NT2/D1 (cell line): ENCODE data around the gene DCP2.

Source experiments
- DNase-seq: peaks from one replicate; pipeline ENCODE4 v3.0.0-alpha.2; 2011; ENCODE audit warnings: low read depth, low spot score
- H3K27me3 ChIP-seq: 2 replicates; pipeline ENCODE4 v1.6.0; 2011; ENCODE audit warnings: mild to moderate bottlenecking; ENCODE audit not compliant: insufficient read length, insufficient read depth
- H3K36me3 ChIP-seq: 2 replicates; pipeline ENCODE4 v1.6.1; 2011; ENCODE audit warnings: mild to moderate bottlenecking, low read length, mixed read lengths; ENCODE audit not compliant: insufficient read depth, insufficient read length
- H3K4me1 ChIP-seq: 2 replicates; pipeline ENCODE4 v1.5.1; 2011; ENCODE audit not compliant: insufficient read depth, insufficient read length
- H3K4me3 ChIP-seq: 2 replicates; pipeline ENCODE4 v1.5.1; 2011; ENCODE audit warnings: low read depth; ENCODE audit not compliant: insufficient read length
- H3K9ac ChIP-seq: 2 replicates; pipeline ENCODE4 v1.6.0; 2011; ENCODE audit warnings: low read depth; ENCODE audit not compliant: insufficient read length
- H3K9me3 ChIP-seq: 2 replicates; pipeline ENCODE4 v1.5.1; 2011; ENCODE audit warnings: mild to moderate bottlenecking, low read length; ENCODE audit not compliant: insufficient read depth
- SUZ12 ChIP-seq: IDR thresholded peaks from 2 replicates; pipeline ENCODE4 v1.6.1; 2011; ENCODE audit not compliant: insufficient read length, insufficient read depth; ENCODE audit errors: extremely low read depth
- YY1 ChIP-seq: IDR thresholded peaks from 2 replicates; pipeline ENCODE4 v1.6.1; 2011; ENCODE audit not compliant: insufficient read length, insufficient read depth
- ZNF274 ChIP-seq: IDR thresholded peaks from 2 replicates; pipeline ENCODE4 v1.6.1; 2011; ENCODE audit warnings: mild to moderate bottlenecking, low read depth, low read length

The DCP2 gene

GRCh38 chr5:113062869-113063508 is 86.4 kb downstream of the DCP2 start:
- no peak for DNase-seq
- Histone ChIP-seq H3K9ac (no peak overlapping the region), H3K27me3 (no peaks in the 10 kb centered on the region), H3K4me3 (no peak overlapping the region), H3K4me1 (peaks cover 4% of the 10 kb centered on the region), H3K36me3 (peaks cover 35% of the 10 kb centered on the region), H3K9me3 (no peaks in the 10 kb centered on the region)
- TF ChIP-seq YY1 (no peak), ZNF274 (no peak), SUZ12 (no peak)

GRCh38 chr5:113063927-113064326 is 87.3 kb downstream of the DCP2 start:
- H3K4me1 ChIP-seq, result peaks cover 4% of the 10 kb centered on the region
- no peaks in the 10 kb centered on the region for H3K9me3 ChIP-seq
- H3K27me3 ChIP-seq, result no peaks in the 10 kb centered on the region
- H3K9ac ChIP-seq, result no peak overlapping the region
- H3K4me3 ChIP-seq, result no peak overlapping the region
- no peak for DNase-seq
- no peak for TF ChIP-seq ZNF274
- TF ChIP-seq SUZ12, result no peak
- no peak for TF ChIP-seq YY1
- H3K36me3 ChIP-seq, result peaks cover 36% of the 10 kb centered on the region

DNA sequence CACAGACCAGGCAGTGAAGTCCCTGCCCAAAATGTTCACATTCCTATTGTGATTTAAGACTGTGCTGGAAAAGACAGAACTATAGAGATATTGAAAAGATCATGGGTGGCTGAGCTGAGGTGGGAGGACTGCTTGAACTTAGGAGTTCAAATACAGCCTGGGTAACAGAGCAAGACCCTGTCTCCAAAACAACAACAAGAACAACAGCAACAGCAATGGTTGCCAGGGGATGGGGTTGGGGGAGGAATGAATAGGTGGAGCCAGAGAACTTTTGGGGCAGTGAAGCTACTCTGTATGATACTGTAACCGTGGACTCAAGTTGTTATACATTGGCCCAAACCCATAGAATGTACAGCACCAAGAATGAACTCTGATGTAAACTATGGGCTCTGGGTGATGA is 88.2 kb downstream of the DCP2 start:
- DNase-seq, result no peak
- Histone ChIP-seq H3K4me3 (no peak overlapping the region), H3K9me3 (no peaks in the 10 kb centered on the region), H3K36me3 (peaks cover 36% of the 10 kb centered on the region), H3K4me1 (no peaks in the 10 kb centered on the region), H3K27me3 (no peaks in the 10 kb centered on the region), H3K9ac (no peak overlapping the region)
- TF ChIP-seq ZNF274 (no peak), SUZ12 (no peak), YY1 (no peak)

- Histone ChIP-seq H3K4me1 (no peaks in the 10 kb centered on the region), H3K36me3 (peaks cover 36% of the 10 kb centered on the region), H3K9ac (no peak overlapping the region), H3K9me3 (no peaks in the 10 kb centered on the region), H3K27me3 (no peaks in the 10 kb centered on the region), H3K4me3 (no peak overlapping the region)
- no peak for DNase-seq
- TF ChIP-seq YY1, result no peak
- TF ChIP-seq ZNF274, result no peak
- TF ChIP-seq SUZ12, result no peak
Measured at GRCh38 chr5:113065626-113066025, 89.0 kb downstream of the DCP2 start.

- H3K9ac ChIP-seq, result no peak overlapping the region
- H3K36me3 ChIP-seq, result peaks cover 40% of the 10 kb centered on the region
- no peak for DNase-seq
- H3K27me3 ChIP-seq, result no peaks in the 10 kb centered on the region
- H3K9me3 ChIP-seq, result no peaks in the 10 kb centered on the region
- no peak overlapping the region for H3K4me3 ChIP-seq
- TF ChIP-seq ZNF274 (no peak), YY1 (no peak), SUZ12 (no peak)
- H3K4me1 ChIP-seq, result no peaks in the 10 kb centered on the region
Measured at GRCh38 chr5:113067635-113068344, 91.2 kb downstream of the DCP2 start.

DNA sequence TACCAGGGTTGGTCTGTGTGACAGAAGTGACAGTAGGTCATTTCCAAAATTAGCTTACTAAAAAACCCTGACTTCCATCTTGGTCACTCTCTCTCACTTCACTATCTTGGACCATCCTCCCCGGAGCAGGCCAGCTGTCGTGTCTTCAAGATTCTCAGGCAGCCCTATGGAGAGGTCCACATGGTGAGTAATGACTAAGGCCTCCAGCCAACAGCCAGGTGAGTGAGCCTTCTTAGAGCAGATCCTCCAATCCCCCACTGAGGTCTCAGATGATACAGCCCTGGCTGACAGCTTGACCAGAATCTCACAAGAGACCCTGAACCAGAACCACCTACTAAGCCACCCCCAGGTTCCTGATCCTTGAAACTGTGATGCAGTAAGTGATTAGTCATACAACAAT is 92.0 kb downstream of the DCP2 start:
- no peaks in the 10 kb centered on the region for H3K9me3 ChIP-seq
- no peak for TF ChIP-seq SUZ12
- TF ChIP-seq YY1, result no peak
- TF ChIP-seq ZNF274, result no peak
- H3K4me1 ChIP-seq, result no peaks in the 10 kb centered on the region
- H3K27me3 ChIP-seq, result no peaks in the 10 kb centered on the region
- peaks cover 33% of the 10 kb centered on the region for H3K36me3 ChIP-seq
- no peak overlapping the region for H3K9ac ChIP-seq
- no peak for DNase-seq
- H3K4me3 ChIP-seq, result no peak overlapping the region
